GM23338 (cell line): Measurements from ENCODE around the gene DLX2. TPM values are rescaled to one million over a fixed set of nuclear protein-coding genes. Genes with fewer than 3 reads are reported as not detected.

ENCODE experiments used
- ATAC-seq: fragments of 200-7000 bp; cut with Tn5 transposase; 3 replicates; pipeline ENCODE4 v1.9.1; 2020
- DNase-seq: peaks from one replicate; pipeline ENCODE4 v3.0.0-alpha.2; 2015; ENCODE audit warnings: low spot score
- H2AFZ ChIP-seq: fragments of 200-600 bp; sonication (generic); 2 replicates; pipeline ENCODE4 v1.8.0; 2016; ENCODE audit warnings: antibody characterized with exemption, mild to moderate bottlenecking, moderate library complexity
- H3F3A ChIP-seq: fragments of 200-600 bp; sonication (generic); replicated peaks from 2 replicates; pipeline ENCODE4 v1.8.0; 2017; ENCODE audit warnings: antibody characterized with exemption, mixed run types, low read depth
- H3K27ac ChIP-seq: fragments of 200-600 bp; sonication (generic); 2 replicates; pipeline ENCODE4 v1.6.1; 2016; ENCODE audit warnings: low read depth
- H3K27me3 ChIP-seq: fragments of 200-600 bp; sonication (generic); 2 replicates; pipeline ENCODE4 v1.8.0; 2016; ENCODE audit warnings: mild to moderate bottlenecking, mixed run types, moderate library complexity; ENCODE audit not compliant: insufficient read depth
- H3K36me3 ChIP-seq: fragments of 200-600 bp; sonication (generic); 2 replicates; pipeline ENCODE4 v1.8.0; 2016; ENCODE audit warnings: mild to moderate bottlenecking; ENCODE audit not compliant: insufficient read depth
- H3K4me1 ChIP-seq: fragments of 200-600 bp; sonication (generic); 2 replicates; pipeline ENCODE4 v1.8.0; 2016; ENCODE audit warnings: mild to moderate bottlenecking, moderate library complexity; ENCODE audit not compliant: insufficient read depth
- H3K4me2 ChIP-seq: fragments of 200-600 bp; sonication (generic); 2 replicates; pipeline ENCODE4 v1.7.1; 2017; ENCODE audit warnings: mixed run types
- H3K4me3 ChIP-seq: fragments of 200-600 bp; sonication (generic); 2 replicates; pipeline ENCODE4 v1.6.1; 2016; ENCODE audit warnings: mixed run types
- H3K79me2 ChIP-seq: fragments of 200-600 bp; sonication (generic); replicated peaks from 2 replicates; pipeline ENCODE4 v1.8.0; 2017; ENCODE audit warnings: mild to moderate bottlenecking; ENCODE audit not compliant: insufficient read depth
- H3K9me2 ChIP-seq: fragments of 200-600 bp; sonication (generic); 2 replicates; pipeline ENCODE4 v1.8.0; 2017; ENCODE audit not compliant: insufficient read depth
- H4K20me1 ChIP-seq: fragments of 200-600 bp; sonication (generic); replicated peaks from 2 replicates; pipeline ENCODE4 v1.8.0; 2017; ENCODE audit warnings: mild to moderate bottlenecking; ENCODE audit not compliant: insufficient read depth
- H3K27ac Mint-ChIP-seq: 2 replicates; pipeline ENCODE4 v1.8.0; 2020; ENCODE audit warnings: inconsistent platforms, mild to moderate bottlenecking, moderate library complexity, mixed read lengths
- H3K27me3 Mint-ChIP-seq: 3 replicates; pipeline ENCODE4 v1.8.0; 2022; ENCODE audit warnings: low read depth, mild to moderate bottlenecking, moderate library complexity, mixed read lengths, inconsistent platforms; ENCODE audit not compliant: insufficient read depth, poor library complexity
- H3K36me3 Mint-ChIP-seq: 3 replicates; pipeline ENCODE4 v1.8.0; 2021; ENCODE audit warnings: low read depth, mild to moderate bottlenecking, inconsistent platforms, moderate library complexity, mixed read lengths
- H3K4me1 Mint-ChIP-seq: 3 replicates; pipeline ENCODE4 v1.8.0; 2020; ENCODE audit warnings: mild to moderate bottlenecking, inconsistent platforms, mixed read lengths
- H3K4me3 Mint-ChIP-seq: 3 replicates; pipeline ENCODE4 v1.8.0; 2021; ENCODE audit warnings: moderate library complexity, mild to moderate bottlenecking, inconsistent platforms, mixed read lengths
- H3K9me3 Mint-ChIP-seq: 3 replicates; pipeline ENCODE4 v1.8.0; 2020; ENCODE audit warnings: moderate library complexity, mild to moderate bottlenecking, inconsistent platforms, mixed read lengths
- CREB1 ChIP-seq: fragments of 250-450 bp; sonication (Bioruptor Pico); IDR thresholded peaks from 2 replicates; pipeline ENCODE4 v1.5.0; 2020; ENCODE audit warnings: low read depth, mild to moderate bottlenecking, moderate library complexity
- EZH2 ChIP-seq: fragments of 200-600 bp; sonication (generic); IDR thresholded peaks from one replicate; pipeline ENCODE4 v1.8.0; 2017; ENCODE audit warnings: antibody characterized with exemption, mild to moderate bottlenecking, low read depth; ENCODE audit not compliant: unreplicated experiment
- EZH2phosphoT487 ChIP-seq: fragments of 200-600 bp; sonication (generic); IDR thresholded peaks from one replicate; pipeline ENCODE4 v1.8.1; 2018; ENCODE audit warnings: antibody characterized with exemption; ENCODE audit not compliant: unreplicated experiment
- JUNB ChIP-seq: IDR thresholded peaks from one replicate; pipeline ENCODE4 v1.6.1; 2016; ENCODE audit warnings: antibody characterized with exemption; ENCODE audit not compliant: unreplicated experiment
- NANOG ChIP-seq: IDR thresholded peaks from 2 replicates; pipeline ENCODE4 v1.6.1; 2016; ENCODE audit warnings: antibody characterized with exemption, borderline replicate concordance
- POLR2AphosphoS5 ChIP-seq: IDR thresholded peaks from 2 replicates; pipeline ENCODE4 v1.6.1; 2016; ENCODE audit warnings: antibody characterized with exemption, low read depth
- STAT1 ChIP-seq: IDR thresholded peaks from one replicate; pipeline ENCODE4 v1.6.1; 2016; ENCODE audit warnings: antibody characterized with exemption; ENCODE audit not compliant: unreplicated experiment
- ZNF114 ChIP-seq: fragments of 250-450 bp; sonication (Bioruptor Pico); IDR thresholded peaks from 2 replicates; pipeline ENCODE4 v1.5.0; 2020; ENCODE audit warnings: mild to moderate bottlenecking, moderate library complexity
- ZNF331 ChIP-seq: fragments of 250-450 bp; sonication (Bioruptor Pico); IDR thresholded peaks from 2 replicates; pipeline ENCODE4 v1.5.0; 2020; ENCODE audit warnings: low read depth, mild to moderate bottlenecking, moderate library complexity
- polyA plus RNA-seq: library from polyadenylated mRNA; unstranded; fragments of >200 nt; fragmentation: Nextera tagmentation; extraction: Ambion mirVana; gene quantifications from 2 replicates; pipeline ENCODE4 v1.2.1, GENCODE V29; 2016
- total RNA-seq: library from RNA; depleted of rRNA; stranded (reverse); fragments of >200 nt; shearing (Covaris generic); gene quantifications from 2 replicates; pipeline ENCODE4 v1.2.3, GENCODE V29; 2014
- TF ChIP-seq, protein P1 (sequence below): IDR thresholded peaks from 2 replicates; pipeline ENCODE4 v1.6.1; 2016; ENCODE audit warnings: antibody characterized with exemption
- TF ChIP-seq, protein P2 (sequence below), 2 experiments: fragments of 200-600 bp in 1 of 2; sonication (generic) in 1 of 2; conservative IDR thresholded peaks; 2 replicates each; pipeline versions ENCODE4 v1.5.1 to v1.6.1; 2016 to 2017; ENCODE audit warnings: antibody characterized with exemption in 2 of 2, low read depth in 2 of 2, mild to moderate bottlenecking in 2 of 2, moderate library complexity in 1 of 2
- TF ChIP-seq, protein P3 (sequence below): fragments of 250-450 bp; sonication (Bioruptor Pico); IDR thresholded peaks from 2 replicates; pipeline ENCODE4 v1.5.0; 2020; ENCODE audit warnings: mild to moderate bottlenecking, moderate library complexity
- TF ChIP-seq, protein P4 (sequence below): IDR thresholded peaks from one replicate; pipeline ENCODE4 v1.6.1; 2018; ENCODE audit warnings: antibody characterized with exemption; ENCODE audit not compliant: unreplicated experiment

DLX2 gene
- total and polyA plus RNA-seq, 2 experiments from 2014 or later, result 0.08 to 0.24 TPM

DNA sequence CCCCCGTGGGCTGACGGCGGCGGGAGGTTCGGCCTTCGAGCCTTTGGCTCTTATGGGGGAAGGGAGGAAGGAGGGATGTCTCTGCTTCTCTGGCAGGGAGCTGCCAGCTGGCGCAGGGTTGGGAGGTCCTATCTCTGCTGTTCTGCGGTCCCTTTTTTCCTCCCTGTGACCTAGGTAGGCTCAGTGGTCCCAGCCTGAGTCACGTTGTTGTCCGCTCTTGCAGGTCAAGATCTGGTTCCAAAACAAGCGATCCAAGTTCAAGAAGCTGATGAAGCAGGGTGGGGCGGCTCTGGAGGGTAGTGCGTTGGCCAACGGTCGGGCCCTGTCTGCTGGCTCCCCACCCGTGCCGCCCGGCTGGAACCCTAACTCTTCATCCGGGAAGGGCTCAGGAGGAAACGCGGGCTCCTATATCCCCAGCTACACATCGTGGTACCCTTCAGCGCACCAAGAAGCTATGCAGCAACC lies 14.9 kb downstream of the DLX2 start:
- H3K27me3 Mint-ChIP-seq, result peaks cover 100% of the 10 kb centered on the region
- peak overlapping the region; percentile 65 for H3K4me3 ChIP-seq
- peak overlapping the region; percentile 91 for H2AFZ ChIP-seq

More for the DNA sequence above, 14.9 kb downstream of the DLX2 start:
- no peaks in the 10 kb centered on the region for H3K79me2 ChIP-seq
- H3K4me3 Mint-ChIP-seq, result peak overlapping the region; percentile 83
- no peaks in the 10 kb centered on the region for H3K9me2 ChIP-seq
- no peak overlapping the region for H3K27ac Mint-ChIP-seq
- TF ChIP-seq ZNF331 (CRISPR knock-in tag) (no peak), EZH2 (peak; percentile 78), NANOG (no peak), ZNF114 (CRISPR knock-in tag) (no peak), EZH2phosphoT487 (peak; percentile 10), CREB1 (no peak), STAT1 (no peak), JUNB (no peak), POLR2AphosphoS5 (no peak)
- TF ChIP-seq, protein P1, sequence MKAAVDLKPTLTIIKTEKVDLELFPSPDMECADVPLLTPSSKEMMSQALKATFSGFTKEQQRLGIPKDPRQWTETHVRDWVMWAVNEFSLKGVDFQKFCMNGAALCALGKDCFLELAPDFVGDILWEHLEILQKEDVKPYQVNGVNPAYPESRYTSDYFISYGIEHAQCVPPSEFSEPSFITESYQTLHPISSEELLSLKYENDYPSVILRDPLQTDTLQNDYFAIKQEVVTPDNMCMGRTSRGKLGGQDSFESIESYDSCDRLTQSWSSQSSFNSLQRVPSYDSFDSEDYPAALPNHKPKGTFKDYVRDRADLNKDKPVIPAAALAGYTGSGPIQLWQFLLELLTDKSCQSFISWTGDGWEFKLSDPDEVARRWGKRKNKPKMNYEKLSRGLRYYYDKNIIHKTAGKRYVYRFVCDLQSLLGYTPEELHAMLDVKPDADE, result no peak
- TF ChIP-seq, protein P2, sequence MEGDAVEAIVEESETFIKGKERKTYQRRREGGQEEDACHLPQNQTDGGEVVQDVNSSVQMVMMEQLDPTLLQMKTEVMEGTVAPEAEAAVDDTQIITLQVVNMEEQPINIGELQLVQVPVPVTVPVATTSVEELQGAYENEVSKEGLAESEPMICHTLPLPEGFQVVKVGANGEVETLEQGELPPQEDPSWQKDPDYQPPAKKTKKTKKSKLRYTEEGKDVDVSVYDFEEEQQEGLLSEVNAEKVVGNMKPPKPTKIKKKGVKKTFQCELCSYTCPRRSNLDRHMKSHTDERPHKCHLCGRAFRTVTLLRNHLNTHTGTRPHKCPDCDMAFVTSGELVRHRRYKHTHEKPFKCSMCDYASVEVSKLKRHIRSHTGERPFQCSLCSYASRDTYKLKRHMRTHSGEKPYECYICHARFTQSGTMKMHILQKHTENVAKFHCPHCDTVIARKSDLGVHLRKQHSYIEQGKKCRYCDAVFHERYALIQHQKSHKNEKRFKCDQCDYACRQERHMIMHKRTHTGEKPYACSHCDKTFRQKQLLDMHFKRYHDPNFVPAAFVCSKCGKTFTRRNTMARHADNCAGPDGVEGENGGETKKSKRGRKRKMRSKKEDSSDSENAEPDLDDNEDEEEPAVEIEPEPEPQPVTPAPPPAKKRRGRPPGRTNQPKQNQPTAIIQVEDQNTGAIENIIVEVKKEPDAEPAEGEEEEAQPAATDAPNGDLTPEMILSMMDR (conservative IDR thresholded peaks at IDR 0.05; ENCODE audit: low read depth in 2 of 2), result no peak
- TF ChIP-seq, protein P3, sequence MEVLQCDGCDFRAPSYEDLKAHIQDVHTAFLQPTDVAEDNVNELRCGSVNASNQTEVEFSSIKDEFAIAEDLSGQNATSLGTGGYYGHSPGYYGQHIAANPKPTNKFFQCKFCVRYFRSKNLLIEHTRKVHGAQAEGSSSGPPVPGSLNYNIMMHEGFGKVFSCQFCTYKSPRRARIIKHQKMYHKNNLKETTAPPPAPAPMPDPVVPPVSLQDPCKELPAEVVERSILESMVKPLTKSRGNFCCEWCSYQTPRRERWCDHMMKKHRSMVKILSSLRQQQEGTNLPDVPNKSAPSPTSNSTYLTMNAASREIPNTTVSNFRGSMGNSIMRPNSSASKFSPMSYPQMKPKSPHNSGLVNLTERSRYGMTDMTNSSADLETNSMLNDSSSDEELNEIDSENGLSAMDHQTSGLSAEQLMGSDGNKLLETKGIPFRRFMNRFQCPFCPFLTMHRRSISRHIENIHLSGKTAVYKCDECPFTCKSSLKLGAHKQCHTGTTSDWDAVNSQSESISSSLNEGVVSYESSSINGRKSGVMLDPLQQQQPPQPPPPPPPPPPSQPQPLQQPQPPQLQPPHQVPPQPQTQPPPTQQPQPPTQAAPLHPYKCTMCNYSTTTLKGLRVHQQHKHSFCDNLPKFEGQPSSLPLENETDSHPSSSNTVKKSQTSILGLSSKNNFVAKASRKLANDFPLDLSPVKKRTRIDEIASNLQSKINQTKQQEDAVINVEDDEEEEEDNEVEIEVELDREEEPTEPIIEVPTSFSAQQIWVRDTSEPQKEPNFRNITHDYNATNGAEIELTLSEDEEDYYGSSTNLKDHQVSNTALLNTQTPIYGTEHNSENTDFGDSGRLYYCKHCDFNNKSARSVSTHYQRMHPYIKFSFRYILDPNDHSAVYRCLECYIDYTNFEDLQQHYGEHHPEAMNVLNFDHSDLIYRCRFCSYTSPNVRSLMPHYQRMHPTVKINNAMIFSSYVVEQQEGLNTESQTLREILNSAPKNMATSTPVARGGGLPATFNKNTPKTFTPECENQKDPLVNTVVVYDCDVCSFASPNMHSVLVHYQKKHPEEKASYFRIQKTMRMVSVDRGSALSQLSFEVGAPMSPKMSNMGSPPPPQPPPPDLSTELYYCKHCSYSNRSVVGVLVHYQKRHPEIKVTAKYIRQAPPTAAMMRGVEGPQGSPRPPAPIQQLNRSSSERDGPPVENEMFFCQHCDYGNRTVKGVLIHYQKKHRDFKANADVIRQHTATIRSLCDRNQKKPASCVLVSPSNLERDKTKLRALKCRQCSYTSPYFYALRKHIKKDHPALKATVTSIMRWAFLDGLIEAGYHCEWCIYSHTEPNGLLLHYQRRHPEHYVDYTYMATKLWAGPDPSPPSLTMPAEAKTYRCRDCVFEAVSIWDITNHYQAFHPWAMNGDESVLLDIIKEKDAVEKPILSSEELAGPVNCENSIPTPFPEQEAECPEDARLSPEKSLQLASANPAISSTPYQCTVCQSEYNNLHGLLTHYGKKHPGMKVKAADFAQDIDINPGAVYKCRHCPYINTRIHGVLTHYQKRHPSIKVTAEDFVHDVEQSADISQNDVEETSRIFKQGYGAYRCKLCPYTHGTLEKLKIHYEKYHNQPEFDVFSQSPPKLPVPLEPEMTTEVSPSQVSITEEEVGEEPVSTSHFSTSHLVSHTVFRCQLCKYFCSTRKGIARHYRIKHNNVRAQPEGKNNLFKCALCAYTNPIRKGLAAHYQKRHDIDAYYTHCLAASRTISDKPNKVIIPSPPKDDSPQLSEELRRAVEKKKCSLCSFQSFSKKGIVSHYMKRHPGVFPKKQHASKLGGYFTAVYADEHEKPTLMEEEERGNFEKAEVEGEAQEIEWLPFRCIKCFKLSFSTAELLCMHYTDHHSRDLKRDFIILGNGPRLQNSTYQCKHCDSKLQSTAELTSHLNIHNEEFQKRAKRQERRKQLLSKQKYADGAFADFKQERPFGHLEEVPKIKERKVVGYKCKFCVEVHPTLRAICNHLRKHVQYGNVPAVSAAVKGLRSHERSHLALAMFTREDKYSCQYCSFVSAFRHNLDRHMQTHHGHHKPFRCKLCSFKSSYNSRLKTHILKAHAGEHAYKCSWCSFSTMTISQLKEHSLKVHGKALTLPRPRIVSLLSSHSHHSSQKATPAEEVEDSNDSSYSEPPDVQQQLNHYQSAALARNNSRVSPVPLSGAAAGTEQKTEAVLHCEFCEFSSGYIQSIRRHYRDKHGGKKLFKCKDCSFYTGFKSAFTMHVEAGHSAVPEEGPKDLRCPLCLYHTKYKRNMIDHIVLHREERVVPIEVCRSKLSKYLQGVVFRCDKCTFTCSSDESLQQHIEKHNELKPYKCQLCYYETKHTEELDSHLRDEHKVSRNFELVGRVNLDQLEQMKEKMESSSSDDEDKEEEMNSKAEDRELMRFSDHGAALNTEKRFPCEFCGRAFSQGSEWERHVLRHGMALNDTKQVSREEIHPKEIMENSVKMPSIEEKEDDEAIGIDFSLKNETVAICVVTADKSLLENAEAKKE, result no peak
- TF ChIP-seq, protein P4, sequence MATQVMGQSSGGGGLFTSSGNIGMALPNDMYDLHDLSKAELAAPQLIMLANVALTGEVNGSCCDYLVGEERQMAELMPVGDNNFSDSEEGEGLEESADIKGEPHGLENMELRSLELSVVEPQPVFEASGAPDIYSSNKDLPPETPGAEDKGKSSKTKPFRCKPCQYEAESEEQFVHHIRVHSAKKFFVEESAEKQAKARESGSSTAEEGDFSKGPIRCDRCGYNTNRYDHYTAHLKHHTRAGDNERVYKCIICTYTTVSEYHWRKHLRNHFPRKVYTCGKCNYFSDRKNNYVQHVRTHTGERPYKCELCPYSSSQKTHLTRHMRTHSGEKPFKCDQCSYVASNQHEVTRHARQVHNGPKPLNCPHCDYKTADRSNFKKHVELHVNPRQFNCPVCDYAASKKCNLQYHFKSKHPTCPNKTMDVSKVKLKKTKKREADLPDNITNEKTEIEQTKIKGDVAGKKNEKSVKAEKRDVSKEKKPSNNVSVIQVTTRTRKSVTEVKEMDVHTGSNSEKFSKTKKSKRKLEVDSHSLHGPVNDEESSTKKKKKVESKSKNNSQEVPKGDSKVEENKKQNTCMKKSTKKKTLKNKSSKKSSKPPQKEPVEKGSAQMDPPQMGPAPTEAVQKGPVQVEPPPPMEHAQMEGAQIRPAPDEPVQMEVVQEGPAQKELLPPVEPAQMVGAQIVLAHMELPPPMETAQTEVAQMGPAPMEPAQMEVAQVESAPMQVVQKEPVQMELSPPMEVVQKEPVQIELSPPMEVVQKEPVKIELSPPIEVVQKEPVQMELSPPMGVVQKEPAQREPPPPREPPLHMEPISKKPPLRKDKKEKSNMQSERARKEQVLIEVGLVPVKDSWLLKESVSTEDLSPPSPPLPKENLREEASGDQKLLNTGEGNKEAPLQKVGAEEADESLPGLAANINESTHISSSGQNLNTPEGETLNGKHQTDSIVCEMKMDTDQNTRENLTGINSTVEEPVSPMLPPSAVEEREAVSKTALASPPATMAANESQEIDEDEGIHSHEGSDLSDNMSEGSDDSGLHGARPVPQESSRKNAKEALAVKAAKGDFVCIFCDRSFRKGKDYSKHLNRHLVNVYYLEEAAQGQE, result no peak
- peaks cover 87% of the 10 kb centered on the region for H3K4me1 ChIP-seq
- H3K36me3 Mint-ChIP-seq, result no peaks in the 10 kb centered on the region
- peaks cover 67% of the 10 kb centered on the region for H3F3A ChIP-seq
- H4K20me1 ChIP-seq, result peaks cover 41% of the 10 kb centered on the region
- no peaks in the 10 kb centered on the region for H3K36me3 ChIP-seq
- peaks cover 14% of the 10 kb centered on the region for H3K9me3 Mint-ChIP-seq
- peaks cover 100% of the 10 kb centered on the region for H3K27me3 ChIP-seq
- ATAC-seq, result no peak; the same call in 2 of the 3 replicates
- peak; percentile 62 for DNase-seq
- H3K4me2 ChIP-seq, result peak overlapping the region; percentile 87
- H3K4me1 Mint-ChIP-seq, result peaks cover 59% of the 10 kb centered on the region
- H3K27ac ChIP-seq, result no peak overlapping the region
